ENCODE measurements around the gene UGT2B7. TPM values are rescaled to one million over a fixed set of nuclear protein-coding genes. Genes with fewer than 3 reads are reported as not detected.

The UGT2B7 gene
- total and polyA plus RNA-seq, 2 experiments from 2014 or later, result 90.0 to 125 TPM

DNA sequence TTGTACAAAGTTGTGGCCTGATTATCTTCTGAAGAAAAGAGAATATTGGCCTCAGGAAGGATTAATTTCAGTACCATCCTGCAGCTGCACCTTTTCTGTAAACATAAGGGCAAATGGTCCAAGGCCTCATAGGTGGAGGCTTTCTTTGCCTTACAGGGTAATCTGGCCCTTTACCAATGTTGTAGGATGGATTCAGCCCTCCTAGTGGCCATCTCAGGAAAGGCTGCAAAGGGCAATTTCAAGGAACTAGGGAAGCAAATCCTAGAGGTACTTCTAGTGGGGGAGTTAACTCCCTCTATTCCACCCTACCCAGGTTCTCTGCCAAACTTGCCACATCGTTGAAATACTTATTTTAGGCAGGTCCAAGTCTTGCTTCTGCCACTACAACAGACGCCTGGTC, 60.6 kb downstream of the UGT2B7 start:
- H3K36me3 ChIP-seq (replicated peaks; ENCODE audit: insufficient read depth, low read depth), result no peaks in the 10 kb centered on the region
- H3K27ac ChIP-seq, result no peak overlapping the region
- H3K9me2 ChIP-seq (replicated peaks; ENCODE audit: insufficient read depth), result no peaks in the 10 kb centered on the region
- WGBS (ENCODE audit: low lambda C conversion rate, missing lambda C conversion rate), result 90% methylated on average over 2 of the region's 2 CpGs
- H3K9me3 ChIP-seq (ENCODE audit: low read depth), result no peaks in the 10 kb centered on the region
- no peaks in the 10 kb centered on the region for H3K4me1 ChIP-seq (ENCODE audit: insufficient read depth)
- H3K4me3 ChIP-seq, result no peak overlapping the region
- H3K4me2 ChIP-seq, result no peak overlapping the region
- H2AFZ ChIP-seq, result no peak overlapping the region
- H4K20me1 ChIP-seq (ENCODE audit: insufficient read depth, poor library complexity, severe bottlenecking), result no peaks in the 10 kb centered on the region
- H3K27me3 ChIP-seq, result no peaks in the 10 kb centered on the region
- TF ChIP-seq EZH2 (IDR thresholded peaks at IDR 0.05; ENCODE audit: borderline replicate concordance), result no peak
- TF ChIP-seq CTCF (IDR thresholded peaks at IDR 0.05; ENCODE audit: poor library complexity), result no peak
- no peak for TF ChIP-seq EZH2phosphoT487 (IDR thresholded peaks at IDR 0.05; ENCODE audit: low read depth, severe bottlenecking, unreplicated experiment)
- no peak for DNase-seq (ENCODE audit: low spot score)
- H3K79me2 ChIP-seq, result no peaks in the 10 kb centered on the region

Other genes starting within 250 kb of the UGT2B7 start
- gene UGT2A3, start 144.7 kb upstream of the UGT2B7 start, total RNA-seq, result 112 and 126 TPM in 2 replicates
- gene UGT2A3, start 144.7 kb upstream of the UGT2B7 start, polyA plus RNA-seq, result 30.3 and 30.4 TPM in 2 replicates
- 17.1 and 19.5 TPM in 2 replicates for gene UGT2B11, start 118.3 kb downstream of the UGT2B7 start, total RNA-seq
- 1.2 and 3.2 TPM in 2 replicates for gene UGT2B11, start 118.3 kb downstream of the UGT2B7 start, polyA plus RNA-seq
- gene UGT2B28, start 184.0 kb downstream of the UGT2B7 start, total RNA-seq, result 0.73 and 1.0 TPM in 2 replicates
- gene UGT2B28, start 184.0 kb downstream of the UGT2B7 start, polyA plus RNA-seq, result 0.62 TPM in 1 of 2 replicates, not detected in the other

Measured in hepatocyte (in vitro differentiated cells).